Posterior cingulate gyrus (tissue), 11 donors: ENCODE results near the gene ZMIZ1.

Experiments
- DNase-seq, 10 donors: peaks; one replicate each; pipeline versions ENCODE4 v3.0.0 to v3.0.0-alpha.2; 2020 to 2021; ENCODE audit warnings: mixed read lengths in 3 of 10
- intact Hi-C: fragments of 100-400 bp; cut with DNase I; formaldehyde crosslinking; loops from one replicate; pipeline ENCODE4 v1.15.1; 2023

The ZMIZ1 gene

DNA sequence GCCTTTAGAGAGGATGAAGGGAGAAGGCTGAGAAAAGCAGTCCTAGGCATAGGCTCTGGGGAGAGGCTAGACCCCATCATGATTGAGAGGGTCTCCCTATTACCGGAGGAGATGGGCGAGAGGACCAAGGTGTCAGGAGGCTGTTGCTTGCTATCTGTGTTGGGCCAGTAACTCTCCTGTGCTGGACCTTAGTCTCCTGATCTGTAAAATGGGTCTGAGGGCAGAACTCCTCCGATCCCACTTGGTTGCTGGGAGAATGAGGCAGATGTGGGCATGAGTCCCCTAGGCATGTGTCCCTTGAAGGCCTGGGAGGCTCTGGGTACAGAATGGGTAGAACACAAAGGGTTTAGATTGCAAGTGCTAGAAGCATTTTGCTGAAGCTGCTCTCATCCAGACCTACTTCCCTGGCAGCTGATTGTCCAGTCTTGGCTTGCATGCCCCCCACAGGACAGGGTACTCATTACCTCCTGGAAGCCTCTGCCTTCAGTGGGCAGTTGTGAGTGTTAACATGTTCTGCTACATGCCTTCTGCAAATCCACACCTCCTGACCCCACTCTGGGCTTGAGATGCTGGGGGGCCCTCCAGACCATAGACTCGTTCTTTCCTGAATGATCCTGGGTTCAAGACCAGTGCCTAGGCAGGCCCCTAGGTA is 4.4 kb downstream of the ZMIZ1 start:
- no peak for DNase-seq
- intact Hi-C loops = loop anchor here (5.0 kb wide), 1 partner anchor 69 kb away; no protein-coding TSS in a partner anchor

DNA sequence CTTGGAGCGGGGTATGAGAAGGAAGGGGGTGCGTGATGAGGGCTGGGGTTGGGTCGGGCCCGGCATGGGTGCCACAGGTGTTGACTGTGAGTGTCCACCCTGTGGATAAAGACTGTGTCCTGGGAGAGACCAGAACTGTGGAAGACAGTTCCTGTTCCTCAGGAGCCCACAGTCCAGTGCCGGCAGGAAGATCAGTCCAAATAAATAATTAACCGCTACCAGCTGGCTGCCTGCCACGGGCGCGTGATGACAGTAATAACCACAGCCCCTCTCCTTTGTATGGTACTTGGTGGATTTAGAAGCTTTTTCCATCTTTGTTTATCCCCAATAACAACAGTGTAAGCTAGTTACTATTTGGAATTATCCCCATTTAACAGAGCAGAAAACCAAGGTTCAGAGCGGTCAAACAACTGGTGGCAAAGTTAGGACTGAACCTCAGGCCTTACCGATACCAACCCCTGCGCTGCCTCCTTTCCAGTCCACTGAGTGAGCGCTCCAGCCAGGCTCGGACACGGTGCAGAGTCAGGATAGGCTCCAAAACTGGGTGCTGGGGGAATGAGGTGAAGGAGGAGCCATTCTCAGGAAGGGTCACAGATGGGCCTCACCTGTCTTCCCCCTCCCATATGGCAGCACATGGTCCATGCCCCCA is 5.1 kb downstream of the ZMIZ1 start:
- DNase-seq = no peak
- intact Hi-C loops = loop anchor here (5.0 kb wide), 1 partner anchor 68 kb away; no protein-coding TSS in a partner anchor

DNA sequence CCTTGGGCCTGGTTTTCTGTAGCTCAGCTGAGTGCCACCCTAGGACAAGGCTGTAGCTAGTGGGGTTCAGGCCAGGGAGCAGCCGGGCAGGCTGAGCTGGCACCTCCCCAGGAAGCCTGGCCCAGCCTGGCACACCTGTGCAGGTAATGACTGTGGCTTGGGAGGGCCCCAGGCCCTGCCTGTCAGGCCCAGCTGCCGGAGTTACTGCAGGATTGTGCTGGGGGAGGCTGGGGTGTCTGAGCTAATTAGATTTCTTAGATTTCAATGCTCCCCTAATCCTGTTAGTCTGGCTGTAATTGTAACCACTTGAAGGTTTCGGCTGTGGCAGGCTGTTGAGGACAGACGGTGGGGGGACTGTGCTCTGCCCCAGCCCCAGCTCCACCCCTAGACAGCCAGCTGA is 6.0 kb downstream of the ZMIZ1 start:
- intact Hi-C loops = loop anchor here (5.0 kb wide), 1 partner anchor 68 kb away; no protein-coding TSS in a partner anchor
- no peak for DNase-seq

DNA sequence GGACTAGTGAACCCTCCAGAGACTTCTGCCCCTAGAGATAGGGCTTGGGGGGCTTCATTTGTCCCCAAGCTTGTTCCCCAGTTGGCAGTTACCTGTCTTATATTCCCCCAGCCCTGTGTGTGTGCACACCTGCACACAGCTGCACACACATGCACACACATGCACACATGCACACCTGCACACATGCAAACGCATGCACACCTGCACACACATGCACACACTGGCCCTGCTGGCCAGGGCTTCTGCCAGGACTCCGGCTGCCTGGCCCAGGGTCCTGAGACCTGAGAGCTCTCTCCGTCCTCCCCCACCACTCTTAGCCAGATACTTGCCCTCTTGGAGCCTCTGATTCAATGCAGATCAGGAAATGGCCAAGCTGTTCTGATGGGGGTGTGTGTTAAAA is 6.7 kb downstream of the ZMIZ1 start:
- intact Hi-C loops = no loop called here
- DNase-seq = no peak

DNA sequence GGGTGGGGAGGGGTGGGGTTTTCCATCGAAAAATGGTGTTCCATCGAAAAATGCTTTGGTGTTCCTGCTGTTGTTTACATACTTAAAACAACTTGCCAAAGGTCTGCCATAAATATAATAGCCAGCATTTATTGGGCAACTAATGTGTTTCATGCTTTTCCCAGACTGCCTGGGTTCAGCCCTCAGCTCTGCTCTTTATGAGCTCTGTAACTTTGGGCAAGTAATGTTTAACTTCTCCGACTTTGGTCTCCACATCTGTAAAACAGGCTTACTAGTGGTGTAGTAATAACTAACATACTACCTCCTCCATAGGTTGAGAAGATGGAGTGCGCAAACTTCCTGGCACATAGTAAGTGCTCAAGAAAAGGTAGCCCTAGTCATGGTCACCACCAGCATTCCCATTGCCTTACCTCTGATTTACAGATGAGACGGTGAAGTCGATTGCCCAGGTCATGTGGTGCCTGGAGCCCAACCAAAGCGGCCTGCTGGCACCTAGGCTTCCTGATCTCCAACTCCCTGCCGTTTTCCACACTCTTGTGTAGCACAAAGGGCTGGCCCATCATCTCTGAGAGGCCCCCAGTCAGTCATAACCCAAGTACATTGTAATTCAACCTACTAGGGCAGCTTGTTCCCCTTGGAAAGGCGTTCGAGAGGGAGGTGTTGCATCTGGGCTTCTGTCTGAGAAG is 8.9 kb downstream of the ZMIZ1 start:
- no peak for DNase-seq
- intact Hi-C loops = no loop called here

DNA sequence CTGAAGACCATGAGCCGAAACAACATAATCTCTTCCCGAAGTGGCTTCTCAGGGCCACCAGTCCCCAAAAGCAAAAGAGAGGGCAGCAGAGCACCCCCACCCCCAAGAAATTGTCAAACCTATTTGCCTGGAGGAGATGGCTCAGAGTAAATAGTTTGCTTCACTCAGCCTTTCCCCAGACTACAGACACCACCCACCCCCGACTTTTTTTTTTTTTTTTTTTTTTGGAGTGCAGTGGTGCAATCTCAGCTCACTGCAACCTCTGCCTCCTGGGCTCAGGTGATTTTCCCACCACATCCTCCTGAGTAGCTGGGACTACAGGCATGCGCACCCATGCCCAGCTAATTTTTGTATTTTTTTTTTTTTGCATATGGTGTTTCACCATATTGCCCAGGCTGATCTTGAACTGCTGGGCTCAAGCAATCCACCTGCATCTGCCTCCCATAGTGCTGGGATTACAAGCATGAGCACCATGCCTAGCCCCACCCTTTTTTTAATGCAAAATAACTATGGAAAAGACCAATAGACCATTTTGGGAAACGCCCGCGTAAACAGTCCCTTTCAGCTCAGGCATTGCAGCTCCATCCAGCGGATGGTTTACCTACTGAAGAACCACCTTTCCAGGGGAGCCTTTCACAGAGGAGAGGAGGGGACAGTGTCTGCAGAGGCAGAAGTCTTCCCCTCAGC is 9.7 kb downstream of the ZMIZ1 start:
- intact Hi-C loops = no loop called here

DNA sequence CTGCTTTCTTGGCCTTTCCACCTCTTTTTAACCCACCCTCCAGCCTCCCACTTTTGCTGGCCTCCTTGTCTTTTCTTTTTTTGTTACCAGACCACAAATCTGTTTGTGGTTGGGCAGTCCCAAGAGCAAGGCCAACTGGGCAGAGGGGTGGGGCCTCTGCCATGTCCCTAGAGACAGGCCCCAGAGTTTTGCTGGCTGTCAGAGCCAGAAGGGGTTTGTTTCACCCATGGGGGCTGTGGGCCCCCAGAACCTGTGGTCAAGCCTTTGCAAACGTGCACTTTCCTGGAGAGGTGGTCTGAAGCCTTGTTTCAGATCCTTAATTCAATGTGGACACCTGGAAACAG is 10.3 kb downstream of the ZMIZ1 start:
- no peak for DNase-seq
- intact Hi-C loops = no loop called here

More for the DNA sequence above, 9.7 kb downstream of the ZMIZ1 start:
- no peak for DNase-seq

DNA sequence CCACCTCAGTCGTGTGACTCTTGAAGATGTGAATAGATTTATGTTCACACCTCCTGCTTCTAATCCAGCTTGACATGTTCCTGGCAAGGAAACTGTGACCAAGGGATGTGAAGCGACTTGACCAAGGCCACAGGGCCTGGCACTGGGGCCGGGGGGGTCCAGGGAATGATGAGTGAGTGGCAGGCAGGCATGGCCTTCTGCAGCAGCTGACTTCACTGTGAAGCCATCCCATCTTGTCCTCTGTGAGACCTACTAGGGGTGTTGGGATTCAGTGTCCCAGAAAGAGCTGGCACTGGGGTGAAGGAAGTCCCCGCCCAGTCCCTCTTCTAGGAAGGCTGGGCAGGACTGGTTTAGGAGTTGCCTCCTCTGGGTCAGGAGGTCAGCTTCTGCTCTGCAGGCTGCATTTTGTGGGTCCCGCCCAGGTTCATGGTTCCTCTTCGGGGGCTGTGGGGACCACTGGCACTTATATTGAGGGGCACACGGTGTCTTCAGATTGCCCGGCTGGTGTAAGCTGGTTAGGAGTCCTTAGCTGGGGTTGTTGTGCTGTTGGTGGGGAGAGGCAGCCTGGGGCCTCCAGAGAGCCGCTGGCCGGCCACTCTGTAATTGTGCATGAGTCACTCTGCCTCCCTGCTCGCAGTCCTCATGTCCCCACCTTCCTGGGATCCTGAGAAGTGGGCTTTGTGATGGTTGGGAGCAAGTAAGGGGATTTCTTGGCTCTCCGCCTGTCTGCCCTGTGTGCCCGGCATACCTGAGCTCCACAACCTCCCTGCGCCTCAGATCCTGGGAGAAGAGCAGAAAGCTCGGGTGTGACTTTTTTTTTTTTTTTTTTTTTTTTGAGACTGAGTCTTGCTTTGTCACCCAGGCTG is 11.0 kb downstream of the ZMIZ1 start:
- intact Hi-C loops = no loop called here

DNA sequence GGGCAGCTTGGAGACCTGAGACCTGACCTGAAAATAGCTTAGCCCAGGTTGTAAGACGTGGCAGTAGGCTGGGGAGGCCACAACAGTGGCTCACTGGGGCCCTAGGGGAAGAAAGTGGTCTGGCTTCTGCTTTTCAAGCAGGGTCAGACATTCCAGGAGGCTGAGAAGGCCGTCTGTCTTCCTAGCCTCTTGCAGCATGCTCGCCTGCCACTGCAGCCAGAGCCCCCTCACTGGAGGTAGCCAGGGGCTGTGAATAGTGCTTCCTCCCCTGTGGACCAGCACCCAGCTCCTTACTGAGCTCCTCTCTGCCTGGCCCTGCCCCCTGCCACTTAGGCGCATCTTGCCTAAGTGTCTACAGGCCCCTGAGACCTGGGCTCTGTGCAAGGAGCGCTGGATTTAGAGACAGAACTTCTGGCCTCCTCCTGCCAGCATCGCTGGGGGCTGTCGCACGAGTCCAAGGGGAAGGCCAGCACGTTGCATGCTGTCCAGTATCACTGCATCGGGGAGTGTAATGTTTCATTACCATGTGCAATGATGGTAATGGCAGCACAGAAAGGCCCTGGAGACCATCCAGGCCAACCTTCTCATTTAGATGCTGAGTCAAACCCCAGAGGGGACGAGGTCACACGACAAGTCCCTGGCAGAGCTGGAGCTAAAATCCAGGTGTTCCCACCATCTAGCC is 12.7 kb downstream of the ZMIZ1 start:
- intact Hi-C loops = no loop called here
- DNase-seq = no peak

More for the DNA sequence above, 11.0 kb downstream of the ZMIZ1 start:
- no peak for DNase-seq

DNA sequence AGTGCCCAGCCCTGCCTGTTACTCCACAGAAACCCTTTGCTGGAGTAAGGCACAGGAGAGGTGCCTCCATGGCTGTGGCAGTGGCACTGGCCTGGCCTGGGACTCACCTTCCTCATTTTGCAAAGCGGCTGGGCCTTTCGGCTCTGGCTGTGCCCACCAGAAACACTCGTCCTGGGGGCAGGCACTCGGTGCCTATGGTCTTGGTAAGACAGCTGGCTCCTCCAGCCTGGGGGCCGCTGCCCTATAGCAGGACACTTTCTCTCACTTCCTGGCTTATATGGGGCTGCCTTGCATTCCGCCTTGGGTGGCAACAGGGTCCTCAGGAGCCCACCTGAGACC is 13.2 kb downstream of the ZMIZ1 start:
- no peak for DNase-seq
- intact Hi-C loops = no loop called here

DNA sequence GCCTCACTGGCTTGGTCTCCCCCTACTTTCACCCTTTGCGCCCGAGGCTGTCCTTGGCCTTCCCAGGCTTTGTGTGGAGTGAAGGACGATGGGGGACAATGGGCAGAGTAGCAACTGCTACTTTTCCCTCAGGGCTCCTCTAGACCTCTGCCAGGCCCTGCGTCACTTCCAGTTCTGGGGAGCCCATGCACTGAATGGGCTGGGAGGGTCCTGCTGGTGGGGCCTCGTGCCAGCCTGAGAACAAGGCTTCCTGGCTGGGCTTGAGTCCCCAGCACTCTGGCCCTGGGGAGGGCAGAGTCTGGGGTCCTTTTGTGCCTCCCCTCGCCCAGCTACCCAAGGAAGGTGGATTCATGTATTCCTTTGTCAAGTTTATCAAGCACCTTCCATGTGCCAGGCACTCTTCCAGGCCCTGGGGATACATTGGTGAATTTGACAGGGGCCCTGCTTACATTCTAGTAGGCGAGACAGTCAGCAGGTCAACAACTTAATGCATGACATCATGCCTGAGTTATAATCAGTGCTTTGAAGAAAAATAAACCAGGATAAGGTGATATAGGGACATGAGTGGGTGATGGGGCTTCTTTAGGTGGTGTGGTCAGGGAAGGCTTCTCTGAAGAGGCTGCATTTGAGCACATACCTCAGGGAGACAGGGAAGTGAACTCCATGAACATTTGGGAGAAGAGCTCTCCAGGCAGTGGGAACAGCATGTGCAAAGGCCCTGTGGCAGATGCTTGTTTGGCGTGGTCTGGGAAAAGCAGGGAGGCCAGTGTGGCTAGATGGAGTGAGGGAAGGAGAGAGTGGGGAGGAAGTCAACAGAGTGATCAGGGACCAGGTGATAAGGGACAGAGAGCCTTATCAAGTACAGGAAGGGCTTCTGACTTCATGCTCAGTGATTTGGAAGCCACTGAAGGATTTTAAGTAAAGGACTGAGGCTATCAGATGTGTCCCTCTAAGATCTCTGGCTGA is 14.1 kb downstream of the ZMIZ1 start:
- no peak for DNase-seq
- intact Hi-C loops = no loop called here

DNA sequence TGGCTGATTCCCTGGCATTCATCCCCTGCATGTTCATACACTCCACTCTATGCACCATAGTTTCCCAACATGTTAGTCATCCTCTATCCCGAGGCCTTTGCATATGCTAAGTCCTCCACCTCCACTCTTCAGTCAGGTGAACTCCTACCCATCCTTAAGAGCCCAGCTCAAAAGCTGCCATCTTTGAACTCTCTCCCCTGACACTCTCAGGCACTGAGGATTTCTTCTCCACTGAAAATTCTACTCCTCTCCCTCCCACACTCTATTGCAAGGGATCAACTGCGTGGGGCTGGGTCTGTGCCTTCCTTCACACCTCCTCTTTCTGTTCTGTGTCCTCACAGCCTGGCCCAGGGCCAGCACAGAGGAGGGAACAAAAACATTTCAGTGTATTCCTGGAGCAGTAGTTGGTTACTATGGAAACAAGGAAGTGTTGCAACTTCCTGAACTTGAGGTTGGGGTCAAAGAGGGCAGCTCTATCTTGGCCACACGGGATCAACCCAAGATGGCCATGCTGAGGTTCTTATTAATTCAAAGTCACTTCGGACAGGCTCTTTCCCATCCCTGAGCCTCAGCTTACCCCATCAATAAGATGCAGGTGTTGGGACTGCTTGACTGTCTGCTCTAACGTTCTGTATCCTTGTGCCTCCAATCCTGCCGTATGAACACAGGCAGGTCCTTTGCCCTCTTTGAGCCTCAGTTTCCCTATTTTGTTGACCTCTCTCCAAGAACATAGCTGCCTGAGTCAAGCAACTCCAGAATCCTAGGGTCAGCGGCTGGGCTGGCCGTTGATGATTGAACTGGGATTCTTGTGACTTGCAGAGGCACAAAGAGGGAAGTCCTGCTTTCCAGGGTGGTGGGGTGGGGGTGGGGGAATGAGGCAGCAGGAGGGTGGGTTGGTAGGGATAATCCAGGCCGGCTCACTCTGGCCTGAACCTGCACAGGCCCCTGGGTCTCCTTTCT is 15.5 kb downstream of the ZMIZ1 start:
- DNase-seq = peak in 5 of 10 donors; percentile 36 to 94 (median 70)
- intact Hi-C loops = no loop called here

DNA sequence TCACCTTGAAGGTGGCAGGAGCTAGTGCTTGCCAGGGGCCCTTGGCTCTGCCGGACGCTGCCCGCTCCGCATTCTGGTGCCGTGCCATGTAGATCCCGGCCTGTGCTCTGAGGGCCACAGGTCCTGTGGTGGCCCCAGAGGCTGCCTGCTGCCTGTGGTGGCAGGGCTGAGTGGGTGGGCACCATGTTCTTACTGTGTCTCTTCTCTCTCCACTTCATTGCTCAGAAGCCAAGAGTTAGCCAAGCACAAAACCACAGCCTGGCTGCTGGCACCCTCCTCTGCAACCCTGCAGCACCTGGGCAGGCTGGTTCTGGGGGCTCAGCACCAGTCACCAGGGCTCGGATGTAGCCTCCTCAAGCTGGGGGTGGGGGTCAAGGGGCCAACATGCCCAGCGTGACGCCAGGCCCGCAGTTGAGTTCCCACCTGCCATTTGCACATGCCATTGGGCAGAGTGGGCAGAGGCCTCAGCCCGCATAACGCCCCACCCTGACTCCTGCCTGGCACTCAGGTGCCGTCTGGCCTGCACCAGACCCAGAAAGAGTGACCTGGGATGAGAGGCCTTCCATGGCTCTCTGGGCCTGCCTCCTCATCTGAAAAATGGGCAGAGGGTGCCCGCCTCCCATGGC is 16.3 kb downstream of the ZMIZ1 start:
- intact Hi-C loops = no loop called here
- DNase-seq = no peak

DNA sequence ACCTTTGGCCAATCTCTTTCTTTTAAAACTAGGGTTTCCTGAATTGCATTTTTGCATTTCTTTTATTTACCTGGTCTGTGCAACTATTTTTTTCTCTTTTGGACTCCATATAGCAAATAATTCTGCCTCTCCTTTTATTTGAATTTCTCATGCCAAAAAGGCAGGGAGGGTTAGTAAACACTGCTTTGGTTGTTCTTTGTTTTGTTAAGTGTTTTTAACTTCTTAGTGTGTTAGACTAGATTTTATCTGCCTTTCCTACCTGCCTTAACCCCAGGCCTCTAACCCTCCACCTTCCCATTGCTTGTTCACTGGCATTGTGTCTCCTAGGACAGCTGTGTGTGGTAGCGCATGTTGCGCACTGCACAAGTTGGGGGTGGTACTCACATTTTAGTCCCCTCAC is 18.1 kb downstream of the ZMIZ1 start:
- intact Hi-C loops = no loop called here
- no peak for DNase-seq

DNA sequence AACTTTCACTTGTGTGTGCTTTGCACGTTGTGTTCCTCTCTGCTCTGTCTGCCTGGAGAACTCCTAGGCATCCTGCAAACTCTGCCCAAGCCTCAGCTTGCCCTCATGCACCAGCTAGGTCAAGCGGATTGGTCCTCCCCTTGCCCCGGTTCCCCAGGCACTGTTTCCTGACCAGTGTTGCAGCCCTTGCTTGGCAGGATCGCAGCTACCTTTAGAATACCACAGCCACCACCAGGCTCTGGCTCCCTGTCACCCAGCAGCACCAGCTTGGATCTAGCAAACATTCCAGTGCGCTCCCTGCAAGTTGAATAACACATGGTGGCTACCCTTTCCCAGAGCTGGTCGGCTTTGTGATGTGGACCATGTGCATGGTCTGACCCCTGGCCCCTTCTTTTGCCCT is 19.0 kb downstream of the ZMIZ1 start:
- no peak for DNase-seq

DNA sequence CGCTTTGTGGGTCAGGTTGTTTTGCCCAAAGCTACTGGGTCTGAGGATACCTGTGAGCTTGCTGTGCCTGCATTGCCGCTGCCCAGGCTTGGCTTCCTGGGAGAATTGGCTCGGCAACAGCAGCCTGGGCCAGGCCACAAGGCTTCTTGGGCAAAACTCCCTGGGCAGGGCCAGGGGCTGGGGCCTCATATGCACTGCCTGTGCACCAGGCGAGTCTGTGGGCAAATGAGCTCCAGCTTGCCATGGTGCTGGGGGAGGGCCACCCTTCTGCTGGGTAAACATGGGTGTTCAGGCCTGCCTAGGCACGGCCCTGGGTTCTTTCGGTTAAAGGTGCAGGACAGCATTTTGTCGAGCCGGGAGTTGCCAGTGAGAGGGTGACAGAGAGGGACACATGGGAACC is 19.4 kb downstream of the ZMIZ1 start:
- intact Hi-C loops = no loop called here
- peak in 1 of 10 donors; percentile 47 for DNase-seq

More for the DNA sequence above, 19.0 kb downstream of the ZMIZ1 start:
- intact Hi-C loops = no loop called here
